Right cardiac atrium (tissue), 5 donors: ENCODE results near the gene LIMCH1. TPM values are rescaled to one million over a fixed set of nuclear protein-coding genes. Genes with fewer than 3 reads are reported as not detected.

ENCODE experiments used
- ATAC-seq, 2 donors: fragments of 200-7000 bp; cut with Tn5 transposase; one replicate each; pipeline versions ENCODE4 v1.8.0 to v1.9.1; 2020; ENCODE audit warnings: moderate library complexity in 2 of 2, mild to moderate bottlenecking in 1 of 2
- DNase-seq, 3 donors: peaks; one replicate each; pipeline ENCODE4 v3.0.0-alpha.2; 2020
- H3K27ac ChIP-seq: one replicate; pipeline ENCODE4 v1.5.1; 2013; ENCODE audit warnings: mild to moderate bottlenecking, low read length, control low read depth, moderate library complexity
- H3K27me3 ChIP-seq: one replicate; pipeline ENCODE4 v1.6.1; 2013; ENCODE audit not compliant: control insufficient read depth, insufficient read depth
- H3K4me1 ChIP-seq: one replicate; pipeline ENCODE4 v1.6.1; 2013; ENCODE audit warnings: low read length; ENCODE audit not compliant: control insufficient read depth, insufficient read depth
- H3K4me3 ChIP-seq: one replicate; pipeline ENCODE4 v1.5.1; 2013; ENCODE audit warnings: low read length, control low read depth
- H3K9me3 ChIP-seq: one replicate; pipeline ENCODE4 v1.6.1; 2013; ENCODE audit warnings: low read length; ENCODE audit not compliant: control insufficient read depth
- WGBS: extraction: QIAGEN DNeasy Blood & Tissue Kit; methylation state at CpG from one replicate; pipeline ENCODE4 v1.1.7; 2013; 5-methylcytosine and 5-hydroxymethylcytosine counted together
- intact Hi-C, 4 donors: fragments of 100-400 bp; cut with DNase I; formaldehyde crosslinking; loops; one replicate each; pipeline versions ENCODE4 v1.11.0 to v1.14.0; 2022 to 2023
- polyA plus RNA-seq: library from polyadenylated mRNA; stranded (reverse); fragments of 200-250 nt; gene quantifications from one replicate; pipeline ENCODE4 v1.2.3, GENCODE V29; 2013
- total RNA-seq, 4 donors: library from RNA; stranded (reverse); fragmentation: NEBNext Ultra II Directional; extraction: Animal tissue kit (Norgen Biotek cat#: 25700); gene quantifications; one replicate each; pipeline ENCODE4 v1.2.1, GENCODE V29; 2021
- donor health status: healthy with polysubstance abuse.
- donor health status: DM: no; HTN: yes; CAD: no.
- donor health status: DM: no; HTN: no; CAD: no.
- donor health status: DM: no; HTN: yes; CAD: no; lungs with severe emphysema.
- donor health status: DM: yes; HTN: yes; CAD: no.

Gene LIMCH1
- total and polyA plus RNA-seq, 5 donors, result 43.3 to 248 (median 184) TPM

DNA sequence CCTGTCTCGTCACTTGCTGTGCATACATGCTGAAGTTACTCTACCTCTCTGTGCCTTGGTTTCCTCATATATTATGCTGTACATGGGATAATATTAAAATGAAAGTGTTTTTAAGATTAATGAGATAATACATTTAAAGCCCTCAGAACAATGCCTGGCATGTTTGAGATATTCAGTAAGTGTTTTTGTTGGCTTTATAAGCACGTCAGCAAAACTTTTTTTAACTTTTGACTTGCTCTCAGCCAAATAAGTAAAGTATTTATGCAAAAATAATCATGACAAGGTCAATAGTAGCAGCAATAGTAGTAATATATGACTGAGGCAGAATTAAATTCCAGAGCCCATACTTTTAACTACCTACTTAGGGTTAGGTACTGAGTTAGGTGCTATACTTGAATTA, 29.2 kb downstream of the LIMCH1 start:
- peaks cover 6% of the 10 kb centered on the region for H3K4me1 ChIP-seq
- no peak for ATAC-seq
- H3K9me3 ChIP-seq, result no peaks in the 10 kb centered on the region
- intact Hi-C loops, result no loop called here
- no peak overlapping the region for H3K27ac ChIP-seq
- H3K27me3 ChIP-seq, result no peaks in the 10 kb centered on the region
- 54% methylated on average over 2 of the region's 2 CpGs for WGBS
- H3K4me3 ChIP-seq, result no peak overlapping the region
- no peak for DNase-seq

DNA sequence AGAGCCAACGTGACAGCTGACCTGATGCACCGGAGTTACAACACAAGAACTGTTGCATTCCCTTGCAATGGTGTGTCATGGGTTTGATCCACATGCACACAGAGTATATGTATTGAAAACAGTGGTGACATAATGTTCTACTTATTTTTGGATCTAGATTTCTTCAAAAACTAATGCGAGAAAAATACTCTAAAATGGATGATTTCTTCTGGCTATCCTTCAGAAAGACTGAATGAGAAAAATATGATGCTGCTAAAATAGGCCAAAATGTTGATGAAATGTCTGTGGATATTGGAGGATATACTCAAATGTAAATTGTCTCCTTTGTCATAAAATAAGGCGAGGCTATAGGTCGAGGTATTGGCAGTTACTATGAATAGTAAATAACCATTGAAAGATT, 30.4 kb downstream of the LIMCH1 start:
- DNase-seq, result no peak
- no peak for ATAC-seq
- H3K4me1 ChIP-seq, result peaks cover 6% of the 10 kb centered on the region
- H3K9me3 ChIP-seq, result no peaks in the 10 kb centered on the region
- WGBS, result 89% methylated on average over 5 of the region's 5 CpGs
- intact Hi-C loops, result no loop called here
- H3K27me3 ChIP-seq, result no peaks in the 10 kb centered on the region
- H3K4me3 ChIP-seq, result no peak overlapping the region
- H3K27ac ChIP-seq, result no peak overlapping the region

DNA sequence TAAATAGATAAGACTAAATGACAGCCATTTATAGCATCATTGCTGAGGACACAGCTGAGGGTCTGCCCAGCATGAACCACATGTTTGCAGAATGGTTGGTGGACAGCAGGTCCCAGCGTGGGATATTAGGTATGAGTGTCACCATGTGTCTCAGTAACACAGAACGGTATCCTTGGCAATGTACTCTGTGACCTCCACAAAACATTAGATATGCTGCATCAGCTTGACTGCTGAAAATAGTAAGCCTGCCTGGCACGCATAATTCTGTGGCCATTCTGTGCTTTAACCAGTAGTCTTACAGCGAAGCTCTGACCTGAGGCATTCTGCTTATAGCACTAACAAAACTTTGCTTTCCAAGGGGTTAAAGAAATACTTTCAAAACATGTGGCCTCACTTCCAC, 32.0 kb downstream of the LIMCH1 start:
- Histone ChIP-seq H3K9me3 (no peaks in the 10 kb centered on the region), H3K4me3 (no peak overlapping the region), H3K4me1 (peaks cover 6% of the 10 kb centered on the region), H3K27me3 (no peaks in the 10 kb centered on the region), H3K27ac (peak overlapping the region; percentile 73)
- intact Hi-C loops, result no loop called here
- ATAC-seq (peak; percentile 93), DNase-seq (peak; percentile 20 to 63 (median 62))
- 41% methylated on average over 4 of the region's 4 CpGs for WGBS

DNA sequence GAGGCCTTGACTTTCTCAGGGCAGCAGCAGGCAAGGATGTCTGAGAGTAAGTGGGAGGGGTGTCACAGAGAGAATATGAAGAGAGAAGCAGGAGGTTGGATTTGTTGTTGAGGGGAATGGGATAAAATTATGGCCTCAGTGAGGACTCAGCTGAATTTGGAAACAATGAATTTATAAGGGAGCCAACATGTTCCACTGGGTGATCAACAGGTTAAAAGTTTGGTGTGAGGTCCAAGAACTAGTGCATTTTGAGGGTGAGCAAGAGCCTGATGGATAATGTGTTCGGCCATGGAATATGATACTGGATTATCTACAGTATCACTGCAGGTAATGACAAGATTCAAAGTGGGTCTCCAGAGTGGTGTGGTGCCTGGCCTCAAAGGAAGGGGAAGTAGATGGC, 33.5 kb downstream of the LIMCH1 start:
- ATAC-seq (no peak), DNase-seq (no peak)
- intact Hi-C loops, result no loop called here
- no peak overlapping the region for H3K4me3 ChIP-seq
- H3K27me3 ChIP-seq, result no peaks in the 10 kb centered on the region
- 61% methylated on average over 1 of the region's 1 CpG for WGBS
- H3K9me3 ChIP-seq, result no peaks in the 10 kb centered on the region
- H3K27ac ChIP-seq, result peak overlapping the region; percentile 73
- H3K4me1 ChIP-seq, result peaks cover 2% of the 10 kb centered on the region

DNA sequence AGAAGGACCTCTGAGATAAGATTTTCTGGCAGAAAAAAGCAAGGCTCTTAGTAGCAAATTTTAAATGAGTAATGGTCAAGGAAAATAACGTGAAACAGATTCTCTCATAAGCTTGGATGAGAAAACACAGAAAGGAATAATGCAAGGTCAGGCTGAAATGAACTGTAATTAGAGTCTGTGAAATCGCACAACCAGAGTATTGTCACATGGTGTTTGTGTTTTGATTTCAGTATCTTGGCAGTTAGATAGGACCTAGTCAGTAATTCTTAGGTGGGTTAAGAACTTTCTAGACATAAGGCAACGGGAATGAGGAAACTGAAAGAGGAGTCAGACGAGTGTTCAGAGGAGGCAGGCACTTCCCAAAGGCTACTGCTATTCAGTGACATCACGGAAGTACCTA, 34.6 kb downstream of the LIMCH1 start:
- 17% methylated on average over 5 of the region's 5 CpGs for WGBS
- H3K9me3 ChIP-seq, result no peaks in the 10 kb centered on the region
- no peaks in the 10 kb centered on the region for H3K27me3 ChIP-seq
- DNase-seq, result no peak
- peak overlapping the region; percentile 61 for H3K27ac ChIP-seq
- no peak overlapping the region for H3K4me3 ChIP-seq
- peak in 1 of 2 donors; percentile 11 for ATAC-seq
- intact Hi-C loops, result no loop called here
- H3K4me1 ChIP-seq, result peaks cover 2% of the 10 kb centered on the region

DNA sequence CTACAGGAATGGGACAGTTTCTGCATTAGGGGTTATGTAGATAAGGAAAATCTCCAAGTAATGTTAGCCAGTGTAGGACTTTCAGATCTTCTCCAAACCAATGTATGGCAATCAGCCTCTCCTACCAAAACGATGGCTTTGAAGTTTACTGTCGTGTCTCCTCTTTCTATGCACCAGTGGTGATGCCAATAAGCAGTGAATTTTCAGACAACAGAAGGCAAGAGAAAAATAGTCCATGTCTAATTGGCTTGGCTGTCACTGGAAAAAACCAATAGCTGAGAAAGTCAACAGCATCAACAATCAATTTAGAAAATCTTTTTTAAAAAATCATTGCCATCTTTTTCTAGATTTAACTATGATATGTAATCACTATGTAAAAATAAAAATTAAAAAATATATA, 35.0 kb downstream of the LIMCH1 start:
- Histone ChIP-seq H3K9me3 (no peaks in the 10 kb centered on the region), H3K4me1 (peaks cover 2% of the 10 kb centered on the region), H3K27me3 (no peaks in the 10 kb centered on the region), H3K4me3 (no peak overlapping the region), H3K27ac (peak overlapping the region; percentile 61)
- intact Hi-C loops, result no loop called here
- WGBS, result 47% methylated on average over 2 of the region's 2 CpGs
- DNase-seq (no peak), ATAC-seq (no peak)

DNA sequence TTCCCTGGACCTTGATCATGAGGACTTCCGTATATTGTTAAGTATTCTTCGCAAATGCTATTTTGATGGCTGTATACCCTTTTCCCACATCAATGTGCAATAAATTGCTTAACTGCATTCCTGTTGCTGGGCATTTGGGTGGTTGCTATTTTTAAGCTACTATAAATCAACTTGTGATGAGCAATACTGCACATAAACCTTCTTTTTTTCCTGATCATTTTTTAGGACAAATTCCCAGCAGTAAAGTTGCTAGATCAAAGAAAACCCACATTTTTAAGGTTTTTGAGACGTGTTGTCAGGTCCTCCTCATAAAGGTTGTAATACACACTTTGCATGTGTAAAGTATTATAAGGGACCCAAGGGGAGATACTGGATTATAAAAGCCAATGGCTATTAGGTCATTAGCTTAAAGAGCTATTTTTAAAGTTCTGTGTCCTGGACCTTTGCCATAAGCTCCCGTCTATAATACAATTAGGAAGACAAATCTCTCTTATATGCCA, 35.6 kb downstream of the LIMCH1 start:
- 66% methylated on average over 4 of the region's 4 CpGs for WGBS
- Histone ChIP-seq H3K4me3 (no peak overlapping the region), H3K9me3 (no peaks in the 10 kb centered on the region), H3K27ac (no peak overlapping the region), H3K4me1 (peaks cover 3% of the 10 kb centered on the region), H3K27me3 (no peaks in the 10 kb centered on the region)
- DNase-seq, result no peak
- intact Hi-C loops, result no loop called here
- no peak for ATAC-seq

DNA sequence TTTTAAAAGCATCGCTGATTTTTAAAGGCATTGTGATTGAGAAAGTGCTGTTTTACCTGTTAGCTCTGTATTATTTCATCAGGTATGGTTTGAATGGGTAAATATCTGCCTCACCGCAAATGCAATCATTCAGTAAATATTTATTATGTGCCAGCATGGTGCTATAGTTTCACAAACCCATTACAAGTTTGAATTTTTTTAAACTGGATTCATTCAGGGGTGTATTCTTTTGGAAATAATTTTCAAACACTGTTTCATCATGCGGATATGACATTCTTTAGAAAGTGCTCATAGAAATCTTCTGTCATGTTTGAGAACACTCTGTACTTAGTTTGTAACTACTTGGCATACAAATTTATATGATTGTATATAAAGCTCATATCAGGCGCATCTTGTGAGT, 37.2 kb downstream of the LIMCH1 start:
- H3K27me3 ChIP-seq, result no peaks in the 10 kb centered on the region
- no peak overlapping the region for H3K27ac ChIP-seq
- ATAC-seq (no peak), DNase-seq (no peak)
- peaks cover 2% of the 10 kb centered on the region for H3K4me1 ChIP-seq
- H3K4me3 ChIP-seq, result no peak overlapping the region
- no peaks in the 10 kb centered on the region for H3K9me3 ChIP-seq
- WGBS, result 89% methylated on average over 4 of the region's 4 CpGs
- intact Hi-C loops, result no loop called here

DNA sequence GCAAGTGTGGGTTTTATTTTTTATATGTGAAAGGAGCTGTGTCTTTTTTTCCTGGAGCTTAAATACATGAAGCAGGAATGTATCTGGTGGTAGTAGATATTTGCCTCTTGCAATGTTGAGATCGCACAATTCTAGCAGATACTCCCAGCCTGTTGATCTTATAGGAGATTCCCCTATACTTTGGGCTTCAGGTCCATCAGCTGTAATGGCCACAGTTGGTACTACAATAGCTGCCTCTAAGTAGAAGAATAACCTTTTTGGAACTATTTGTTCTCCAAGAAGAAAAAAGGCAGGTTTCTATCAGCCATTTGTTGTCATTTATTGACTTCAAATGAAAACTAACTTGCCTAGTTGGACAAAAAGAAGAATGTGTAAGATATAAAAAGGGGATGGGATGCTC, 37.7 kb downstream of the LIMCH1 start:
- ATAC-seq (no peak), DNase-seq (no peak)
- Histone ChIP-seq H3K4me3 (no peak overlapping the region), H3K27ac (no peak overlapping the region), H3K27me3 (no peaks in the 10 kb centered on the region), H3K9me3 (no peaks in the 10 kb centered on the region), H3K4me1 (peaks cover 2% of the 10 kb centered on the region)
- intact Hi-C loops, result no loop called here
- WGBS, result 96% methylated on average over 1 of the region's 1 CpG

DNA sequence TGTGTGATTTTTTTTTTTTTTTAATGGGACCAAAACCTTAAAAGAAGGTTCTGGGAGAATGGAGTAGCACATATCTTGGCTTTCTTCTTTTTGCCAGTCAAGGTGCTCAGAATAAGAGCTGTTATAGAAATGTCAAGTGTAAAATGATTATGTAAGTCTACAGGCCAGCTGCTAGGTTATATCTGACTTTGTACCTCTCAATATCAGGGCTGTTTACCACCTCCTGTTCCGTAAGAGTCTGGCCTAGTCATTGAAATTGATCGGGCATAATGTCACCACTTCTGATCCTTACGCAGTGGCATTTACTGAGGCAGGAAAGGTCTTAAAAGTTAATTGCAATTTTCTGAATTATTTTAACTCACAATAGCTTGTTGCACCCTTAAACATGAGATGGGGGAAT, 41.1 kb downstream of the LIMCH1 start:
- DNase-seq (no peak), ATAC-seq (no peak)
- peaks cover 6% of the 10 kb centered on the region for H3K4me1 ChIP-seq
- H3K4me3 ChIP-seq, result no peak overlapping the region
- no peaks in the 10 kb centered on the region for H3K9me3 ChIP-seq
- intact Hi-C loops, result no loop called here
- H3K27me3 ChIP-seq, result no peaks in the 10 kb centered on the region
- WGBS, result 90% methylated on average over 3 of the region's 3 CpGs
- no peak overlapping the region for H3K27ac ChIP-seq

DNA sequence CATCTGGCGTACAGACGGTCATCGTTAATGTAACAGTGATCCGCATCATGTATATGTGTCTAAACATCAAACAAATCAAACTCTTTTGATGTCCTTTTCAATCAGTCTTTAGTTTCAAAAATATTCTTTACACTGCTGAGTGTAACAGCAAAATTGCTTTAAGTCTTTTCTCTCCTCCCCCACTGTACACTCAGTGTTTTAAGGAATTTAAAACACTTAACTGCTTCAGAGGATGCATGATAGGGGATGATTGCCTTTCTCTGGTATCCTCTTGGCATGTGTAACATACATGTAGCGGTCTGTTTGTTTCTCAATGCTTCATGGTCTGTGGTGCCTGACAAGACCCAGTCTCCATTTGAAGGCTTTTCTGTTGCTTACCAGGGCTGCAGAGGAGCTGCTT, 41.6 kb downstream of the LIMCH1 start:
- Histone ChIP-seq H3K27me3 (no peaks in the 10 kb centered on the region), H3K4me1 (peaks cover 6% of the 10 kb centered on the region), H3K9me3 (no peaks in the 10 kb centered on the region), H3K27ac (no peak overlapping the region), H3K4me3 (no peak overlapping the region)
- ATAC-seq (no peak), DNase-seq (no peak)
- 90% methylated on average over 5 of the region's 5 CpGs for WGBS
- intact Hi-C loops, result no loop called here

DNA sequence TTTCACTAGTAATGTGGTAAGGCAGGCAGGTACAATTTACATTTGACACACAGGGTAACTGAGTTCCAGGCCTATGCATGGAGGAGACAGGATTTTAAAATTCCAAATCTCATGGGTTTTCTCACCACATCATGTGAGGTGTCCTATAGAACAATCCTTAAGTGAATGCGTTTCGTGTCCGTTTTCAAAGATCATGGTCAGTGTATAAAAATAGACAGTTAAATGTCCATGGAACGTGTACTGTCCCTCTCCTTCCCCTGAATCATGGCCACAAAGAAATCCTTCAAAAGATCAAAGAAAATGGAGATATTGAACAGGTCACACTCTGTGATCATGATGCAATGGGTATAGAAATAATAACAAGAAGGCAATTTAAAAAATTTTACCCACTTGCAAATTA, 42.0 kb downstream of the LIMCH1 start:
- Histone ChIP-seq H3K9me3 (no peaks in the 10 kb centered on the region), H3K4me3 (no peak overlapping the region), H3K27ac (no peak overlapping the region), H3K27me3 (no peaks in the 10 kb centered on the region), H3K4me1 (peaks cover 6% of the 10 kb centered on the region)
- DNase-seq (no peak), ATAC-seq (no peak)
- WGBS, result 60% methylated on average over 4 of the region's 4 CpGs
- intact Hi-C loops, result no loop called here
